HG03565 (cell line): ENCODE measurements around the gene SLC23A2.
A peak's percentile ranks its signal among the peaks of the same experiment; 100 is the strongest.
"Not testable (repeated sequence)": the region's sequence is repeated elsewhere in the genome, so short reads cannot be mapped to it uniquely, and the experiment has no call there.

Experiments
- ATAC-seq: cut with Tn5 transposase; IDR thresholded peaks from one replicate; pipeline ENCODE4 v1.9.1; 2021; ENCODE audit warnings: mild to moderate bottlenecking, moderate library complexity; ENCODE audit not compliant: unreplicated experiment

Gene SLC23A2

GRCh38 chr20:5001174-5002076 lies at the start of gene SLC23A2:
SLC23A2 (minus strand) TSS chr20:5001510; CDS start chr20:4932562, 68,948 bp downstream.
- peak; percentile 35 for ATAC-seq

GRCh38 chr20:5046656-5047339 lies 45.5 kb upstream of the SLC23A2 start:
- no peak for ATAC-seq

GRCh38 chr20:5045906-5046305 lies 44.6 kb upstream of the SLC23A2 start:
- no peak for ATAC-seq

- ATAC-seq, result no peak
These were observed 42.8 kb upstream of the SLC23A2 start for GRCh38 chr20:5044075-5044620.

GRCh38 chr20:5041433-5041832 lies 40.1 kb upstream of the SLC23A2 start:
- no peak for ATAC-seq

- no peak for ATAC-seq
These were observed 39.0 kb upstream of the SLC23A2 start for GRCh38 chr20:5040345-5040744.

- ATAC-seq, result no peak
These were observed 38.6 kb upstream of the SLC23A2 start for GRCh38 chr20:5039889-5040288.

GRCh38 chr20:5039255-5039657 lies 37.9 kb upstream of the SLC23A2 start:
- no peak for ATAC-seq

GRCh38 chr20:5036828-5037227 lies 35.5 kb upstream of the SLC23A2 start:
- ATAC-seq, result no peak

GRCh38 chr20:5035518-5035917 lies 34.2 kb upstream of the SLC23A2 start:
- ATAC-seq, result not testable (repeated sequence)

GRCh38 chr20:5033566-5033965 lies 32.3 kb upstream of the SLC23A2 start:
- no peak for ATAC-seq

- not testable (repeated sequence) for ATAC-seq
These were observed 30.4 kb upstream of the SLC23A2 start for GRCh38 chr20:5031701-5032100.

GRCh38 chr20:5031206-5031557 lies 29.9 kb upstream of the SLC23A2 start:
- ATAC-seq, result no peak

- ATAC-seq, result no peak
These were observed 29.3 kb upstream of the SLC23A2 start for GRCh38 chr20:5030348-5031205.

GRCh38 chr20:5028258-5029059 lies 27.1 kb upstream of the SLC23A2 start:
- not testable (repeated sequence) for ATAC-seq

- ATAC-seq, result no peak
These were observed 23.7 kb upstream of the SLC23A2 start for GRCh38 chr20:5024982-5025381.

- no peak for ATAC-seq
These were observed 22.8 kb upstream of the SLC23A2 start for GRCh38 chr20:5024103-5024502.

- ATAC-seq, result not testable (repeated sequence)
These were observed 21.9 kb upstream of the SLC23A2 start for GRCh38 chr20:5023171-5023570.

GRCh38 chr20:5020760-5021159 lies 19.4 kb upstream of the SLC23A2 start:
- no peak for ATAC-seq
